GM21528 (cell line): ENCODE results near the gene EPHA5.
"Not testable (repeated sequence)": the region's sequence is repeated elsewhere in the genome, so short reads cannot be mapped to it uniquely, and the experiment has no call there.

Experiments used
- ATAC-seq: cut with Tn5 transposase; IDR thresholded peaks from one replicate; pipeline ENCODE4 v1.9.1; 2021; ENCODE audit warnings: mild to moderate bottlenecking, moderate library complexity; ENCODE audit not compliant: unreplicated experiment, low FRiP score

Gene EPHA5

GRCh38 chr4:65391382-65391781 lies 278.9 kb downstream of the EPHA5 start:
- no peak for ATAC-seq

DNA sequence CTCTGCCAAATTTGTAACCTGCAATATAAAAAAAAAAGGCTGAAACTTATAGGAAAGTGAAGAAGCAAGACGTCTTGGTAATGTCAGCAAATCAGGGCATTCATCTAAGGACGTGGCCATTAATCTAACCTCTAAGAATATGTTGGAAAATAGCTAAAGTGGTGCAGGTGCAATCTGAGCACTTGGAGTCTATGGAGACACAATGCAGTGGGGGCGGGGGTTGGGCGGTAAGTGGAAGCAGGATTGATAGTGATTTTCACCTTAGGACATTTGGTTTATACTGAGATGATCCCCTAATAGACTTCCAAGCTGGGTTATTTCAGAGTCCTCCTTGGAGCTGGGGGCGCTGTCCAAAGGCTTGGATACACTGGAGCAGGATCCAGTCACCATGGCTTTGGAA lies 283.4 kb downstream of the EPHA5 start:
- no peak for ATAC-seq

- ATAC-seq: no peak
These were observed 286.5 kb downstream of the EPHA5 start for GRCh38 chr4:65383589-65384305.

- no peak for ATAC-seq
These were observed 288.6 kb downstream of the EPHA5 start for GRCh38 chr4:65381648-65382047.

DNA sequence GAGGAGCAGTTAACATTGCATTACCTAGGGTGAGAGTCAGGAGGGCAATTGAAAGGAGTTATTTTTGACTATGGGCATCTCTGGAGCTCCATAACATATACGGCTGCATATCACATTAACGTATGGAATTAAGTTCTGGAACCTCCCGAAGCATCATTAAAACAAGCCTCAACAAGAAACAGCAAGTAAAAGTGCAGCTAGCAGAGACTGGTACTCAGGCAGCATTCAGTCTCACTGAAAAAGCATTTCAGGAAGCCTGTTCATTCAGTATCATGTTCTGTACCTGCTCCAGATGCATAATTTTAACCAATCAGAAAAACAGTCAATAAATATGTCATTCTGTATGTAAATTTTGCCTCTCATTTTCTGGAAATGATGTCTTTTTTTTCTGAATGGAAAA lies 299.6 kb downstream of the EPHA5 start:
- no peak for ATAC-seq

DNA sequence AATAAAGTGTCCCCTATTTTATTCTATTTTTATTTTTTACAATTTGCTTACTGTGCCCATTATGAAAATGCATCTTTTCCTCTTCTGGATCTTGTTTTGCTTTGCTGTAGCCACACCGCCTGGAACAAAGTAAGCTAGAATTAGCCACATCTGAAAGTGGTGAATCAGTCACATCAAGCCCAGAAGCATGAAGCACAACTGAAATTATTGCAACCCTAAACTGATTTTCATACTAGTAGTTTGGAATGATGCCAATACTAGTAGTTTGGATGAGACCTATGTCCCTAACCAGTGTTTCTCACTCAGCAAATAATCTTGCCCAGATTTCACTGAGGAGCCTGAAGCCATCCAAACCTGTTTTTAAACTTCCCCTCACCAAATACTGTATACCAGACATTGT lies 303.0 kb downstream of the EPHA5 start:
- ATAC-seq: no peak

DNA sequence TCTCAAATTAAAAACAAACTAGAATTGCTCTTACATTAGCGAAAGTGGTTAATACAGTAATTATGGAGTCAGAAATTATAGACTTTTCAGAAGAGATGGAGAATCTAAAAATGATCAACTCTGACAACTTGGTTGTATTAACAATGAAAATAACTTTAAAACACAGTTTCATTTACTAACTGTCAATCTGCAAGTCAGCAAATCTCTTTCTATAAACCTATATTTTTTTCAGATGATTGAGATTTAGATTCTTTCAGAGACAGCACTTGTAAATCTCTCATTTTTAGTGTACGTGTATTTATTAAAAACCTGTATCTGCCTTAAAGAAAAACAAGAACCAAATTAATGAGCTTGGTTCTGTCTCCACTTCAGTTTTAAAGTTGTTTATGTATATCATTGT lies 311.4 kb downstream of the EPHA5 start:
- no peak for ATAC-seq

DNA sequence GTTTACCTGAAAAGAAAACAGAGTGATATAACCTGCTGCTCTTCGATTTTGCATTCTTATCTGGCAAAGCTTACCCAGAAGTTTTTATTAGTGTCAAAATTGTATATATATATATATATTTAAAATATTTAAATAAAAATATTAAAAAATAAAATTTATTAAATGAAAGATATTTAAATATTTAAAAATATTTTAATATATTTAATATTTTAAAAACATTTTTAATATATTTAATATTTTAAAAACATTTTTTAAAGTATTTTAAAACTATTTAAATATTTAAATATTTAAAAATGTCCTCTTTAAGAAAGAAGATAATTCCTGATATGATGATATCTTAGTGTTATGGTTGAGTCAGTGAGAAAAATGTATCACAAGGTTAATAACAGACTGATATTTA lies 317.2 kb downstream of the EPHA5 start:
- no peak for ATAC-seq

- no peak for ATAC-seq
These were observed 325.9 kb downstream of the EPHA5 start for GRCh38 chr4:65344278-65344825.

GRCh38 chr4:65343342-65343741 lies 326.9 kb downstream of the EPHA5 start:
- no peak for ATAC-seq

DNA sequence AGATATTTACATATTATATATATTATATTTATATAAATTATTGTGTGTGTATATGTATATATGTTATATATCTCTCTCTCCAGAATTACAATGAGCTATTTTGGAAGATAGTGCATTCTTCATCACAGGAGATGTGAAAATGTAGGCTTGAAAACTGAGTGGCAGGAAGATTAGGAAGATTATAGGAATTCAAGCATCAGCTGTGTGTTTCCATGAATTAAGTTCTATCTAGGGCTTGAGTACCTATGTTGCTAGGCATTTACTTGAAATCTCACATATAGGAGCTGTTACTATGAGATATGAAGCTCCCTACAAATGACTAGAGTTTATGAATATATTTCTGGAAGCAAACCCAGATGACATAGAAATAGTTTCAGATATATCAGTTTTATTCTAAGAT lies 328.7 kb downstream of the EPHA5 start:
- ATAC-seq: no peak

DNA sequence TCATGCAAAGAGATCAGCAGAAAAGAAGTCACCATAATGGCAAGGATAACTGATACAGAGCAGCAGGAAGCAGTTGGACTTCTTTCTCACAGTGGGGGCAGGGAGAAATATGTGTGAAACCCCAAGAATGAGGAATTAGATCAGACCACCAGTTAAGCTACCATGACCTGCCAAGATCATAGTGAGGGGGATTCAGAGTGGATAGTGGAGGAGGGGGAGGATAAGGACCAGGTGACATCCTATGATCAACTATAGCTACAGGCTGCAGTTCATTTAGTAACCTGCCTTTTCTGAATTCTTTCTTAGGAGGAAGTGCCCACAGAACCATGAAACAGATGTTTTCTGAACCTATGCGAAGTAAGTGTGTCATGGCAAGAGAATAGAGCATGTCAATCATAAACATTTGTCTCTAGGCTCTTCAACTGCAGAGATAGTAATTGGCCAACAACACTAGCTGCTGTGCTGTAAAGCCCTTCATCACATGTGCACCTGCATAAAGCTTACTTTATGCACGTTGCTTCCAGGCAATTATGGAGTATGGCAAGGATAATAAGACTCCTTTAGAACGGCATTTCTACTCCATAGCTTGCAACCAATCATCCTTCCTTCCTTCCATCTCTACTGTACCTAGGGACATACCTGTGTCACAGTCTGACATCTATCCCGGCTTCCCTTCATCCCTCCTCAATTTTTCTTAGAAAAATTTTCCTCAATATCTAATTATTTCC lies 329.7 kb downstream of the EPHA5 start:
- no peak for ATAC-seq

GRCh38 chr4:65337371-65337770 lies 332.9 kb downstream of the EPHA5 start:
- ATAC-seq: no peak

DNA sequence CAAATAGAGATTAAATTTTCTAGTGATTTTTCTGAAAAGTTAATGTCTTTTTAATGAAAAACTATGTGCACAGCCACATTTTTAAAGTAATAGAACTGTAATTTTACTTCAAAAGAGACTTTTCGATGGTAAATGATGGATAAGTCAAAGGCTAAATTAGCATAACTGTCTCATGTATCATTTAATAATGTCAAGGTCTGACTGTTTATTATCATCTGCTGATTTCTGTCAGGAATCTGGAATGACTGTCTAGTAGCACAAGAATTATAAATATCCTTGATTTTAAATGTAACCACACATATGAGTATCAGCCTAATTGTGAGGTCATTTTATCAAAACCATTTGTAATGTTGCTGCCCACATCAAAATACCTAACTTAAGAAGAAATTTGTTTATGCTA lies 333.8 kb downstream of the EPHA5 start:
- ATAC-seq: no peak

- no peak for ATAC-seq
These were observed 353.8 kb downstream of the EPHA5 start for GRCh38 chr4:65316534-65316933.

- no peak for ATAC-seq
These were observed 359.2 kb downstream of the EPHA5 start for GRCh38 chr4:65311120-65311519.

DNA sequence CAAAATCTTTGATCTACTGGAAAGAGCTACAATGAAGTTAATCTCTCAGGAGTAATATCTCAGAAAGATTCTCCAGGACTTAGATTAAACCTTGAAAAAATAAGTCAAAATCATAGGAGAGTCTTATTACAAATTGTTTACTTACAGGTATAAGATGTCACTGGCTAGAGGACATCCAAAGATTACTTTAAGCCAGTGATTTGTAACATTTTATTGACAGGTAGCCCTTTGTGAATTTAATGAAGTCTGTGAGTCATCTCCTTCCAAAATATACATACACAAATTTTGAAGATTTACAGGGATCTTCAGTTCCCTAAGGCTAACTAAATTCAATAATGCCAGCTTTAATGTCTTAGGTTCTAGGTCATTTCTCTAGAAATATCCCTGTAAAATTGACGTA lies 359.7 kb downstream of the EPHA5 start:
- ATAC-seq: no peak

DNA sequence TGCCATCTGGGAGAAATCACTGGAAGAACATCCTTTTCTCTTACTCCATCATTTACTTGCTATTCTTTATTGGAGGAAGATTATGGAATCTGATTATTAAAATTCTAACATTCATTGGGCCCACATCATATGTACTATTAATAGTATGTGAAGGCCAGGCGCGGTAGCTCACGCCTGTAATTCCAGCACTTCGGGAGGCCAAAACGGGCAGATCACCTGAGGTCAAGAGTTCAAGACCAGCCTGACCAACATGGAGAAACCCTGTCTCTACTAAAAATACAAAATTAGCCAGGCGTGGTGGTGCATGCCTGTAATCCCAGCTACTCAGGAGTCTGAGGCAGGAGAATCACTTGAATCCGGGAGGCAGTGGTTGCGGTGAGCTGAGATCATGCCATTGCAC lies 361.7 kb downstream of the EPHA5 start:
- ATAC-seq: not testable (repeated sequence)

DNA sequence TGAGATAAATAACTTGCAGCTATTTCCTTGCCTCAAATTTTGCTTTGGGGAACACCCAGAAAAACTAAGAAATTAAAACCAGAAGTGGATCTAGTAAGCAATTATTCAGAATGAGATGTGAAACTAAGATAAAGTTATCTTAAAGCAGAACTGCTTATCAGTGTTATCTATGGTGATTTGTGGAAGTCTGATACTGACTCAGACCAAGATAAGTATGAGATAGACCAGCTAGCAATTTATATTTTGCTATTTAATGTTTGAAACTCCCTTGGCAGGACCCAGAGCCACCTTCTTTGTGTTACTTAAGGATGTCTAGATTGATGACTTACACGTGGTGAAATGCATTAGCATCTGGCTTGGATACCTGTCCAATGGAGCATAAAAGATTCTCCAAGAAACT lies 368.1 kb downstream of the EPHA5 start:
- no peak for ATAC-seq

- ATAC-seq: no peak
These were observed 374.0 kb downstream of the EPHA5 start for GRCh38 chr4:65296246-65296645.

DNA sequence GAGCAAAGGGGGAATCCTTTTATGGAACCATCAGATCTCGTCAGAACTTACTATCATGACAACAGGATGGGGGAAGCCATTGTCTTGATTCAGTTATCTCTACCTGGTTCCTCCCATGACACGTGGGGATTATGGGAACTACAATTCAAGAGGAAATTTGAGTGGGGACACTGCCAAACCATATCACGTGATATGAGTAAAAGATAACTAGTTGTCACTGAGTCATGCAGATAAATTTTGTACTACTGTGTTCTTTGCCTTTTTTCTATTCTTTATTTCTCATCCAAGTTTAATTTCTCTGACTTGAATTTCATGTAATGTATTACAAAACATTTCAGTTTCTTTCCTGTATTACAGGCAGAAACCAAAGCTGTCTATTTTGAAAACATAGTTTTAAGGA lies 383.2 kb downstream of the EPHA5 start:
- ATAC-seq: no peak
